D721Med (cell line): ENCODE data around the gene ZNF789.

Experiments used
- DNase-seq: peaks from one replicate; pipeline ENCODE4 v3.0.0; 2011; ENCODE audit warnings: low spot score; ENCODE audit not compliant: insufficient read length
- FAIRE-seq: peaks from 2 replicates; lab custom pipeline; 2011; peaks lifted over from hg19 to GRCh38; lab: Jason Lieb, UNC
- CTCF ChIP-seq: IDR thresholded peaks from 2 replicates; pipeline ENCODE4 v1.5.1; 2012; ENCODE audit warnings: mild to moderate bottlenecking, control low read depth; ENCODE audit not compliant: insufficient read depth; ENCODE audit errors: missing control alignments

ZNF789 gene

GRCh38 chr7:99451936-99452335 is 20.8 kb upstream of the ZNF789 start:
- FAIRE-seq (no peak), DNase-seq (no peak)
- no peak for TF ChIP-seq CTCF

GRCh38 chr7:99452541-99452940 is 20.1 kb upstream of the ZNF789 start:
- FAIRE-seq (no peak), DNase-seq (no peak)
- no peak for TF ChIP-seq CTCF

- DNase-seq = no peak
- no peak for TF ChIP-seq CTCF
- FAIRE-seq = no peak
Observed at GRCh38 chr7:99453105-99453504, 19.6 kb upstream of the ZNF789 start.

- no peak for FAIRE-seq
- DNase-seq = no peak
- no peak for TF ChIP-seq CTCF
Observed at GRCh38 chr7:99455874-99456273, 16.8 kb upstream of the ZNF789 start.

DNA sequence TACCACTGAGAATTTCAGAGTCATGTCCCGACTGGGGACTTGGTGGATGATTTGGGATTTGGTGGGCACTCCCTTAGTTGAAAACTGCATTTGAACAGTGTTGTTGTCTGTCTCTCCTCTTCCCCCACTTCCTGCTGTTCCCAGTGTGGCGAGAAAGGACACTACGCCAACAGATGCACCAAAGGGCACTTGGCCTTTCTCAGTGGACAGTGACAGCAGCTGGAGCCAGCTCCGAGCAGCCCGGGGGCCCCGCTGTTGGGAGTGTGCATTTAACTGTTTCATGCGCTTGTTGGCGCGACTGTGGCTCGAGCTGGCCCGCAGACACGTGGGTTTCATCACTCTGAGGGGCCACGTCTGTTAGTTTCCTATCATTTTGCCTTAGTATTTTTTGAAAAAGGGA is 16.4 kb upstream of the ZNF789 start:
- DNase-seq (no peak), FAIRE-seq (no peak)
- no peak for TF ChIP-seq CTCF

DNA sequence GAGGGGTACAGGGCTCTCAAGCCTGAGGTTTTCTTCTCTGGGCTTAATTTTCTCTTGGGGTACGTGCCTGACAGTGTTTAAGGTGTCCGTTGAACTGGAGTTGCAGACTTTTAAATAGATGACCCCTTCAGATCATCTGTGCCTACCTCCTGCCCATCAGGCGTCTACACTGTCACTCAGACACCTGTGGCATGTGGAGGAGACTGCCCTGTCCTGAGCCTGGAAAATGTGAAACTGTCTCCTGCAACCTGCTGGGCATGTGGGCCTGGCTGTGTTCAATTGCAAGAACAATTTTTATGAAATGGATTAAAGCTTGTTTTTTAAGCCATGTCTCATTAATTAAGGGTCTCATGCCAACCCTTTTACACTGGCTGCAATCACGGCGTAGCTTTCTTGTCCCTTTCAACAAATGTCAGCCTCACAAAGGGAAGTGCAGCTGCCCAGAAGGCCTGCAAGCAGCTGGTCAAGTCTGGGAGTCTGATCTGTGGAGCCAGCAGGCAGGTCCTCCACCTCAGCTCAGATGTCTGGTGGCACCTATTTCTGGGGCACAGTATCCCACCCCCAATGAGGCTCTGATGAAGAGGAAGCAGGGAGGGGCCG is 15.5 kb upstream of the ZNF789 start:
- FAIRE-seq (no peak), DNase-seq (no peak)
- TF ChIP-seq CTCF = no peak

DNA sequence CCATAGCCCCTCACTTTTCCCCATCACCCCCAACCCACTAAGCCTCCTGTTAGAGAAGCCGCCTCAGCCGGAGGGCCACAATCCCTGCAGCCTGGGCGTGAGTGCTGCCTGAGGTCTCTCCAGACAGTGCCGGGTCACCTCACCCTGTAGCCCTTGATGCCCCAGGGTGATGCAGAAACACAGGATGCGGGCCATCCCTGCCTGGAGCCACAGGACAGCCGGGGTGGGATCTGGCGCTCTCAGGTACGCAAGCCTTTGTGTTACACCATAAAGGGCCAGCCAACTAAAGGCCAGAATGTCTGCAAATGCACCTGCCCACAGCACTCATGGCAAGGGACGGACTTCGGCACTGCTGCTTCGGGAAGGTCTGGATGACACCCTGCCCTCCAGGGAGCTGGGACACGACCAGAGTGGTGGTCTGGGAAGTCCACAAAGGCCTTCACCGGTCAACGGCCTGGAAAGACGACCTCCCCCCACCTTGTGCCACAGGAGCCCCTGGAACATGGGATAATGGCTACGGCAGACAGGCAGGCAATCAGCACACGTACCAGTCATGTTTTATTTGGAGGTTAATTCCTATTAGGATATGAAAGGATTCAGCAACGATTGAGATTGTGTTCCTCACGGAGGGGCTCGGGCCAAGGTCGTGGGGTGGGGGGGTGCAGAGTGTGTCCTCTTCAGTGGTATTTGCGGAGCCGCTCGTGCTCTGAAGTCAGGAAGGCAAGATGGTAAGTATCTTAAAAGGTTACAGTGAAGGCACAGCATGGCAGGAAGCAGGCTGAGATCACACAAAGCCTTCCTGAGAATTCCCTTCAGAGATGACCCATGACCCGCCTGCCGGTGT is 14.8 kb upstream of the ZNF789 start:
- no peak for TF ChIP-seq CTCF
- DNase-seq = no peak

More for the DNA sequence above, 14.8 kb upstream of the ZNF789 start:
- no peak for FAIRE-seq
